Transverse colon (tissue), 3 donors: Measurements from ENCODE around the gene PRKG1.

Experiments used
- POLR2A ChIP-seq: fragments of 450-650 bp; IDR thresholded peaks from one replicate; pipeline ENCODE4 v1.6.1; 2016; ENCODE audit warnings: antibody characterized with exemption, mild to moderate bottlenecking, moderate library complexity
- TF ChIP-seq, protein P1 (sequence below), 5 experiments: fragments of 200-600 bp in 3 of 5; fragments of 450-650 bp in 2 of 5; sonication (generic) in 3 of 5; IDR thresholded peaks; 1 replicate in 2 of 5; 2 replicates in 3 of 5; pipeline ENCODE4 v1.5.1; 2016 to 2017; ENCODE audit warnings: antibody characterized with exemption in 5 of 5, inconsistent platforms in 3 of 5, mild to moderate bottlenecking in 2 of 5, moderate library complexity in 1 of 5

DNA sequence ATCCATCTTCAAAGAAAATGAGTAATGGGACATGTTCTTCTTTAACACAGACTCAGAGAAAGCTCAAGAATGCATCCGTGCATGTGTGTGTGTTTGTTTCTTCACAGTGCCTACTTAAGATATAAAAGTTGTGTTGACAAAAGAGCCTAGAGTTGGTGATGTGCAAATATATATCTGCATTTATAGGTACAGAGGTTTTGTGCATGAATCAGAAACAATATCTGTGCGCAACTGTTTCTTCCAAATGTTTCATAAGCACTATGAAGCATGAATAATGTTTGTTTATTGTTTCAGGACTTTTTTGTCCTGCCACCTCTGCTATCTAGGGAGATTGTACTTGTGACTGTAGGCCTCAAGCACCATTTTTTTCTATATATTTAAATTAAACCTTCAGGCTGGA, 395.4 kb downstream of the PRKG1 start:
- TF ChIP-seq, protein P1, sequence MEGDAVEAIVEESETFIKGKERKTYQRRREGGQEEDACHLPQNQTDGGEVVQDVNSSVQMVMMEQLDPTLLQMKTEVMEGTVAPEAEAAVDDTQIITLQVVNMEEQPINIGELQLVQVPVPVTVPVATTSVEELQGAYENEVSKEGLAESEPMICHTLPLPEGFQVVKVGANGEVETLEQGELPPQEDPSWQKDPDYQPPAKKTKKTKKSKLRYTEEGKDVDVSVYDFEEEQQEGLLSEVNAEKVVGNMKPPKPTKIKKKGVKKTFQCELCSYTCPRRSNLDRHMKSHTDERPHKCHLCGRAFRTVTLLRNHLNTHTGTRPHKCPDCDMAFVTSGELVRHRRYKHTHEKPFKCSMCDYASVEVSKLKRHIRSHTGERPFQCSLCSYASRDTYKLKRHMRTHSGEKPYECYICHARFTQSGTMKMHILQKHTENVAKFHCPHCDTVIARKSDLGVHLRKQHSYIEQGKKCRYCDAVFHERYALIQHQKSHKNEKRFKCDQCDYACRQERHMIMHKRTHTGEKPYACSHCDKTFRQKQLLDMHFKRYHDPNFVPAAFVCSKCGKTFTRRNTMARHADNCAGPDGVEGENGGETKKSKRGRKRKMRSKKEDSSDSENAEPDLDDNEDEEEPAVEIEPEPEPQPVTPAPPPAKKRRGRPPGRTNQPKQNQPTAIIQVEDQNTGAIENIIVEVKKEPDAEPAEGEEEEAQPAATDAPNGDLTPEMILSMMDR (IDR thresholded peaks at IDR 0.05), result no peak
- no peak for TF ChIP-seq POLR2A
